Activated T-cell treated with anti-CD3 and anti-CD28 coated beads for 48 hours (primary cell): ENCODE data around the gene SNAP25.

Source experiments
- DNase-seq: peaks from one replicate; pipeline ENCODE4 v3.0.0-alpha.2; 2020; ENCODE audit warnings: low read depth

SNAP25 gene

DNA sequence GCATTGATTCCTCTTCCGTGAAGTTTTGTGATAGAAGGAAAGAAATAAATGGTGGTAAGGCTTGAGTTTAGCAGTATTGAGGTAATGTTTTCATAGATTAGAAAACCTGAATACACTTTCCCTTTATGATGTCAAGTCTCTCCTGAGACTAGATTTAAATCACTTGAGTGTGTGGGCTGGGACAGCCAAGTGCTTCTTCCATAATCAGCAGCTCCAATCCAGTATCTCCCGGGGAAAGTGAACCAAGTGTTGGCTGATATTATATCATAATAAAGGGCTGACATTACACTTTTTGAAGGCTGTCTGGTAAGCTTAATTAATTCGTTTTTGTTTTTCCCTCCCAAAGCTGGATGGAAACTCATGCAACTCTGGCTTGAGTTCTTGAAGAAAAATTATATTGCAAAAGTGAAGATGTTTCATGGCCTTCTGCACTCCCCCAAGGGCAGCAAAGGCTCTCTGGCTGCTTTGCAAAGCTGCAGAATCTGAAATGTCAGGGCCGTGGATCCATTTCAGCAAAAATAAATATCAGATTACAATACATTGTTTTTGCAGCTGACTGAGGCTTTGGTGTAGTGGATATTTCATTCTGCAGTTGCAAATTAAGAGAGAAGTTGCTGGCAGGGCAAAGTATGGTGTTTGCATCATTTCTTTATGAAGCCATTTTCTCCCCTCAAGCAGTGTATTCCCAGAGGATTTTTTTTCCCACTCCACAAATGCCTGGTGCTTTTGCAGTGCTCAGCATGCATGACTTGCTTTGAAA lies 114.2 kb downstream of the SNAP25 start:
- DNase-seq: no peak

DNA sequence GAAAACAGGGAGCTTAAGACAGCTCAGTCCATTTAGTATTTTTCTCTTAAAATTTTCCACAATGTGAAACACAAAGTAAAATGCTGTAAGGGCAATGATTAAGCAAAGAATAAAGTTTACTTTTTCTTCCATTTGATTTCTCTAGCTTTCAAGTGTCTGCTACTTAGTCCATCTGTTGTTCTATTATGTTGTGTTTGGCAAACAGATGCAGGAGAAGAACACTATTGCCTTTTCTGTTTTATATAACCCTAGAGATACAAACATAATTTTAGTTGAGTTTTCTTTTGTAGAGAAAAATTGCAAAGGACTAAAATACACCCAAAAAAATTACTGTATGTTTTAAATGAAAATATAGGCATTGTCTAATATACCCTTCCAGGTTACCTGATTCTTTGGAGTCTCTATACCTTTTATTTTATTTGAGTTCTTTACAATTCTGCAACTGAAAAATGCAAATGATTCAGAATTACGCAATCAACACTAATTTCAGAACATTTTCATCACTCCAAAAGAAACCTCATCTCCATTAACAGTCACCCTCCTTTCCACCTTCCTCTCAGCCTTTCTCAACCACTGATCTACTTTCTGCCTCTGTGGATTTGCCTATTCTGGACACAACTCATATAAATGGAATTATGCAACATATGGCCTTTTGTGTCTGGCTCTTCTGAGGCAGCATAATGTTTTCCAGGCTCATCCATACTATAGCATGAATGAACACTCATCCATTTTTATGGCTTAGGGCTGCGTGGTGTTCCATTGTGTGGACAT lies 118.5 kb downstream of the SNAP25 start:
- DNase-seq: no peak

DNA sequence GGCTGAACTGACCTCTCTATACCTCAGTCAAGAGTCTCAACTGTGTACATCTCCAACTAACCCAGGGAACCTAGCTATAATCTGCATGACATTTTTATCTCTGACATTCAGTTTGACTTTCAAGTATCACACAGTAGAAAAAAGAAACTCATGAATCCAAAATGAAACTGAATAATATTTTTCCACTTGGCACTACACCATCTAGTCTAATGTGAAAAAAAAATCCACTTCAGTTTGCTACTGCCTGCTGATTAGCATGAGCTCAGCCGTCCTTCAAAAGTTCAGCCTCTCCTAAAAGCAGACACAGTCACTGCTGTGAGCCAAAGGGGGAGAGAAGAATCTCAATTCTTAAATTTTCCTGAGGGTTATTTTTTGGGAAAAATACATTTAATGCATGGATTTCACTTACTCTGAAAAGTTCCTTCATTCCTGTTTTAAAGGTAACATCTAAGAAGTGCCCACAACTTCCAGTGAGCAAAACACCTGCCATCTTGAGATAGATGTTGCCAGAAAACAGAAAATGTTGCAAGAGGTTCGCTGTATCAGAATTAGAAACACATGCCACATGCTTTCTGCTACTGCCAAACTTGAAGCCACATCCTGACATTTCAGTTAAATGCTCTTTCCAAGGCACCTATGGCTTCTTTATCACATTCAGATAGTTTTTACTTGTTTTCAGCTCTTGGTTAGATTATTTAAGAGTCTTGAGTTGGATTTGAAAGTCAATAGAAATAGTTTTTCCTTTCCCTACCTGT lies 120.0 kb downstream of the SNAP25 start:
- no peak for DNase-seq

DNA sequence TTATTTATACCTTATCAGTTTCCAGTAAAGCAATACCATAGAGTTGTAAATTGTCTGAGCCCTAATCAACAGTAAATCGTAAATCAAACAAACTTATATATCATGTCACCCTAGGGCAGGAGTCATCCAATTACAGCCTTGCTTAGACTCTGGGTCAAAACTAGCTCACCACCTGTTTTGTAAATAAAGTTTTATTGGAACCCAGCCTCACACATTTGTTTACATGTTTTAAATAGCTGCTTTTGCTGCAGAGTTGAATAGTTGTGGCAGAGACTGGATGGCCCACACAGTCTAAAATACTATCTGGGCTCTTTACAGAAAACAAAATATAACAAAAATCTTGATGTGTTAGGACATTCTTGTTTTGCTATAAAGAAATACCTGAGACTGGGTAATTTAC lies 121.0 kb downstream of the SNAP25 start:
- no peak for DNase-seq

DNA sequence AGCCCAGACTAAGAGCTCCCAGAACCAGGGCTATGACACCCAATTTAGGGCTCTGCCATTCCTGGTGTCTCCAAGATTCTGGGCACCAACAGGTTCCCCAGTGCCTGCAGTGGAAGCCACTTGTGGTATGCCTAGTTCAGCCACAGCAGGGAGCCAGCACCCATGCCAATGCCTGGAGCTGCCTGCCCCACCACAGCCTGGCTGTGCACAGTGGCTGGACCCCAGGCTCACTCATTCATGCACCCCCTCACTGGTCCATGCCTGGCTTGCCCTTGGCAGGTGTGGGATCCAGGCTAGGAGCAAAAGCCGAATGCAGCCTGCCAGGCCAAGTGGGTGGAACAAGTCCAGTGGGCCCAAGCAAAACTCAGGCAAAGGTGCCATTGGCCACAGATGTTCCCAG lies 123.5 kb downstream of the SNAP25 start:
- DNase-seq: no peak

DNA sequence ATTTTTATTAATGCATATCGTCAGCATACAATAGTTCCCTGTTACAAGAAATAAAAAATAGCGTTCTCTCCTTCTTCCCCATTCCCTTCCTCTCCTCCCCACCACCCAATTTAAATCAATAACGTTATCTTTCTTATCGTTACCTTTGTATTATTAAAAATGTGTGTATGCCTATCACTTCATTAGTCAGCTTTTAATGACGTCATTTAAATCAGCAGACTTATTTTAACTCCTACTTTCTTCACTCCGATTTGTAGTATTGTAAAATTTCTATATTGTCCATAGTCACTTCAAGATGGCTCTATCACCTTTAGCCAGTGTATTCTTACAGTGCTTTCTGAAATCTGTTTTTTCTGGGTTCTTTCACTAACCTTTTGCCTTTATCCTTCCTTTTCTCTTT lies 126.3 kb downstream of the SNAP25 start:
- DNase-seq: no peak

DNA sequence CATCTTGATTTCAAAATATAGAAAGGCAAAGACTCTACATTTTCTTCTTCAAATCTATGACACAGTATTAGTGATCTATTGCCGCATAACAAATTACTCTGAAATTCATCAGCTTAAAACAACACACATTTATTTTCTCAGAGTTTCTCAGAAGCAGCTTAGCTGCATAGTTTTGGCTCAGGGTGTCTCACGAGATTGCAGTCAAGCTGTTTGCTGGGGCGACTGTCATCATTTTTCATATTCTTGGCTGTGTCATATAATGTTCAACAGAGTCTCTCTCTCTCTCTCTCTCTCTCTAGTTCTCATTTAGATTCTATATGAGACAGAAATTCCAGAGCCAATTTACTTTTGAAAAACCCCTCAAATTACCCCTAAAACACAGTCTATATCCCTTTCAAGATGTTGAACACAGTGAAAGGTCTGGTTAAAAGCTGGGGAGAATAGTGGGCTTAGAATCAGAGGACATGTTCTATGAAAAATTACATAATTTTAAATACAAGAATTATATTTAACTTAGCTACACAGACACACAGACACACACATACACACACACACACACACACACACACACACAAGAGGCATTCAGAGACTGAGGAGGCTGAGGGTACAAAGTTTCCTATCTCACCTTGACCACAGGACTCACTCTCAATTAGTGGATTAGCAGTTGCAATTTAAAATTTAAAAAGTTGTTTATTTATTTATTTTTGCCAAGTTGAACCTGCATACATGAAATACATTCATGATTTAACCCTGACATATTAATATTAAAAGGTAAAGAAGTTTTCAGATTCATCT lies 128.7 kb downstream of the SNAP25 start:
- no peak for DNase-seq

DNA sequence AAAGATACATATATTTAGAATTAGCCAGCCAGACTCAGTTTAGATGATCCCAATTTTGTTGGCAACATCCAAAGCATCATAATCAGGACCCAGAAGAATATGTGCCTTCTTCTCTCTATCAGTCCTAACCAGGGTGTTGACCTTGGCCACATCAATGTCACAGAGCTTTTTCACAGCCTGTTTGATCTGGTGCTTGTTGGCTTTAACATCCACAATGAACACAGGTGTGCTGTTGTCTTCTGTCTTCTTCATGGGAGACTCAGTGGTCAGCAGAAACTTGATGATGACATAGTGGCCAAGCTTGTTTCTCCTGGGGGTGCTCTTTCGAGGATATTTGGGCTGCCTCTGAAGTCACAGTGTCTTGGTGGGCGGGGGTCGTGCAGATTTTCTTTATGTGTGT lies 130.5 kb downstream of the SNAP25 start:
- DNase-seq: no peak

DNA sequence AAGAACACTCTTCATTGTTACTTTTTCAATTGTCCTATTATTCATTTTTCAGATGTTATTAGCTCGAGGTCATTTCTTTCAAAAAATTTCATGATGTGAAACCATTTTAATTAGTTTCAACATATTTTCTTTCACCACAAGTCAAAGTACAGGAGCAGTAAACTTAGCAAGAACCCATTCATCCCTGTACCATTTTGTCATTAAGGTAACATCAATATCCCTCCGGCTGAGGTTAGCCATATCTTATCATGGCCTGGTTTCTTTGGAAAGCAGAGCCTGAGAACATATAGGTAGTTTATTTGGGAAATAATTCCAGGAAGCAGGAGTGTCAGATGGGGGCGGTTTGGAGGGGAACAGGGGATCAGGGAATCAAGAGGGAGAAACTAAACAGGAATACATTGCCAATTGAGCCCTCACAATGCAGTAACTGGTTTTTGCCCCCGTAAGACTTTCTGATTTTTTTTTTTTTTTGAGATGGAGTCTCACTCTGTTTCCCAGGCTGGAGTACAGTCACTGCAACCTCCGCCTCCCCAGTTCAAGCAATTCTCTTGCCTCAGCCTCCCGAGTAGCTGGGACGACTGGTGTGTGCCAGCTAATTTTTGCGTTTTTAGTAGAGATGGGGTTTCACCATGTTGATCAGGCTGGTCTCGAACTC lies 131.7 kb downstream of the SNAP25 start:
- no peak for DNase-seq

DNA sequence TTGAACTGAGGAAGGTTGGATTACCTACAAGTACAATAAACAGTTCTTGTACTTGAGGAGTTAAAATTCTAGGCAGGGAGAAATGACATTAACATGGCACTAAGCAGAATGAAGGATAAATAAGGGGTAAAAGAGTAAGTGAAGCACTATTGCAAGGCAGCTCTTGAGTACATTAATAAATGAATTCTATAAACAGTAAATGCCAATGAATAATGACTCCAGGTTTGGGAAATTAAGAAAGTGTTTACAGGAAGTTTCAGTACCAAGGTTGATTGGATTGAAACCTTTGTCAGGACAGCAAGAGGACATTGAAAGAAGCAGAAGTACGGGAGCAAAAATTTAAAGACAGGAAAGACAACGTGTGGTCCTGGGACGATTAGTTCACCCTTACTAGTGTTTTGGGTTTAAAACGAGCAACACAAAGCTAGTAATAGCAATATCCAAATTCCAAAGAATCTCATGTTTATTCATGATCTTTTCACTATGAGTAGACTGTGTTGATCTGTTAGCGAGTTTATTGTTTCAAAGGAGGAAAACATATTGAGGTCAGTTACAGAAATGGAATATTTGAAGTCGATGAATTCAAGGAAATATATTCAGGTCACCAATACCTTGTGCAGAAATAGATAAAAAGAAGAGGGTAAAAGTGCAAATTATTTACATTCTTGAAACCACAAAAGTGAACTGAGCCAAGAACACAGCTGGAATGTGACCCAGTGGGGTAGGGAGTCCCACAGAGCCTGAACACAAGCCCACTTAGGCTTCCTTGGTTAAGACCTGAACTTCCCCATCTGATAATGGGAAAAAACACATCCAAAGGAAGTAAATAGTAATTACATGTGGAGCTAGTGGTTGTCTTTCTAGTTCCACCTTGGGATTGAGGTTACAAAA lies 134.5 kb downstream of the SNAP25 start:
- DNase-seq: no peak

DNA sequence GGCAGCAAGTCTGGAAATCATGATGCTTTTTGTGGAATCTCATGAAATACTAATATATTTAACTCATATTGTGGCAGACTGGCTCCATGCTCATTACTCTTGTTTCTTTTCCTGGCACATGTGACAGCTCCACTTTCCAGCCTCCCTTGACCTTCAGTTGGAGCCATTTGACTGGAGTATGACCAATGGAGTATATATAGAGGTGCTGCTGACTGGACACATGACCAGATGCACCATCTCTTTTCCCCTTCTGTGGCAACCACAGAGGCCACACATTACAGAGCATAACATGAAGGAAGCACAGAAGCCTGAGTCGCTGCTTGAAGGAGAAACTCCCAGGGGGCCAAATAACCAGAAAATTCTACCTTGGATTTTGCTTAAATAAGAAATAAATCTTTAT lies 138.0 kb downstream of the SNAP25 start:
- no peak for DNase-seq
